Heart right ventricle (tissue), 16 donors: ENCODE measurements around the gene FHIT. TPM values are rescaled to one million over a fixed set of nuclear protein-coding genes. Genes with fewer than 3 reads are reported as not detected.

Source experiments
- ATAC-seq, 8 donors: fragments of 200-7000 bp; cut with Tn5 transposase; one replicate each; pipeline ENCODE4 v1.9.1; 2020; ENCODE audit warnings: mild to moderate bottlenecking in 8 of 8, moderate library complexity in 8 of 8, moderate number of reproducible peaks in 1 of 8
- DNase-seq, 2 donors: peaks; one replicate each; pipeline ENCODE4 v3.0.0-alpha.2; 2020
- H3K27ac ChIP-seq, 10 donors: fragments of 200-600 bp; sonication (generic) in 2 of 10; one replicate each; pipeline versions ENCODE4 v1.5.0 to v1.8.0; 2020 to 2022; ENCODE audit warnings: mild to moderate bottlenecking in 3 of 10
- H3K27me3 ChIP-seq, 7 donors: fragments of 200-600 bp; one replicate each; pipeline ENCODE4 v1.8.0; 2021 to 2022; ENCODE audit warnings: mild to moderate bottlenecking in 2 of 7
- H3K36me3 ChIP-seq, 9 donors: fragments of 200-600 bp; sonication (generic) in 1 of 9; one replicate each; pipeline versions ENCODE4 v1.5.0 to v1.8.0; 2020 to 2022; ENCODE audit warnings: mild to moderate bottlenecking in 2 of 9
- H3K4me1 ChIP-seq, 9 donors: fragments of 200-600 bp; sonication (generic) in 1 of 9; one replicate each; pipeline versions ENCODE4 v1.5.0 to v1.8.0; 2020 to 2022; ENCODE audit warnings: mild to moderate bottlenecking in 4 of 9
- H3K4me3 ChIP-seq, 10 donors: fragments of 200-600 bp; sonication (generic) in 2 of 10; one replicate each; pipeline versions ENCODE4 v1.5.0 to v1.8.0; 2020 to 2022; ENCODE audit warnings: mild to moderate bottlenecking in 7 of 10, moderate library complexity in 2 of 10
- H3K9me3 ChIP-seq, 11 donors: fragments of 200-600 bp in 10 of 11; sonication (generic) in 2 of 11; one replicate each; pipeline versions ENCODE4 v1.5.0 to v1.8.0; 2013 to 2022; ENCODE audit warnings: mild to moderate bottlenecking in 2 of 11, control low read depth in 1 of 11, moderate library complexity in 1 of 11
- WGBS, 2 donors: extraction: QIAGEN DNeasy Blood & Tissue Kit; methylation state at CpG; one replicate each; pipeline ENCODE4 v1.1.7; 2013; ENCODE audit warnings: inconsistent platforms in 1 of 2; 5-methylcytosine and 5-hydroxymethylcytosine counted together
- intact Hi-C, 10 donors: fragments of 100-400 bp; cut with DNase I; formaldehyde crosslinking; loops; one replicate each; pipeline versions ENCODE4 v1.11.1 to v1.14.2; 2022
- polyA plus RNA-seq, 2 donors: library from polyadenylated mRNA; stranded (reverse); fragments of 200-250 nt; gene quantifications; one replicate each; pipeline ENCODE4 v1.2.3, GENCODE V29; 2013
- total RNA-seq, 10 donors: library from RNA; stranded (reverse); fragmentation: NEBNext Ultra II Directional in 3 of 10; extraction: Animal tissue kit (Norgen Biotek cat#: 25700) in 3 of 10; gene quantifications; one replicate each; pipeline versions ENCODE4 v1.2.1 to v1.2.4, GENCODE V29; 2021 to 2023
- TF ChIP-seq, protein P1 (sequence below), 9 donors: fragments of 200-600 bp; sonication (generic) in 2 of 9; IDR thresholded peaks; one replicate each; pipeline versions ENCODE4 v1.5.0 to v1.8.0; 2021 to 2022; ENCODE audit warnings: antibody characterized with exemption in 9 of 9, mild to moderate bottlenecking in 5 of 9, moderate library complexity in 1 of 9
- donor health status: Arrhythmogenic right ventricular cardiomyopathy.
- donor health status: ischemic (EF 13 %, LVEDD 7.1; RV severe dilation, severe dysfunction).
- donor health status: healthy with polysubstance abuse.
- donor health status: DM: no; HTN: yes; CAD: no.
- donor health status: DM: no; HTN: no; CAD: no.
- donor health status: ischemic (EF 25% LVEDD 6.9; RV normal size, moderate dysfunction).
- donor health status: ischemic (EF 25% LVEDD 5.7; RV mildly dilated, moderate dysfunction).
- donor health status: healthy.
- donor health status: DM: yes; HTN: yes; CAD: no.
- donor health status: Ischemic cardiomyopathy.
- donor health status: ischemic (EF 35%, LVEDD 5.7; RV mildly dilated, moderate dysfunction).
- donor health status: nonischemic (EF 11% LVEDD 7.7; RV severe dilation, severe dysfunction).
- donor health status: DM: yes; HTN: yes; CAD: no.
- donor health status: PGD.
- donor health status: ischemic (EF 29% LVEDD 5.4; RV normal size, mild dysfunction).
- donor health status: nonischemic (EF 23%, LVEDD 6.1; RV moderate dilation, normal function).

Gene FHIT
- total and polyA plus RNA-seq, 12 donors, result 4.7 to 25.5 (median 18.3) TPM

DNA sequence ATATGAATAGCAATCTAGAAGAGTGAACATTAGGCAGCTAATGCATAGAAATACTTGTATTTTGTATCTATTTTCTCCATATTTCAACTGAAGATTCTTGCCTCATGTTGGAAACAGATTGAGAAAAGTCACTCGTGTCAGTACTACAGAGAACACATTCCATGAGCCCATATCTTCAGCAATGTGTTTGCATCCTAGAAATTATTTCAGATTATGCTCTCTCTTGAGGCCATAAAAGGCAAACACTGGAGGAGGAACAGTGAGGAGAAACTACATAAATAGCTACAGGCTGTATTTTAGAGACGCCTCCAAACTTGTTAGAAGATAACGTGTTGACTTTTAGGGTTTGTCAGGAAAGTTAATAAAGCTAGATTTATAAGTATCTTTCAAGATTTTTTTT is 906.9 kb downstream of the FHIT start:
- H3K36me3 ChIP-seq, result no peaks in the 10 kb centered on the region
- ATAC-seq, result no peak
- 42 to 57% methylated on average over 3 of the region's 3 CpGs for WGBS, 2 donors
- no peak overlapping the region for H3K4me3 ChIP-seq
- no peaks in the 10 kb centered on the region for H3K4me1 ChIP-seq
- TF ChIP-seq, protein P1, sequence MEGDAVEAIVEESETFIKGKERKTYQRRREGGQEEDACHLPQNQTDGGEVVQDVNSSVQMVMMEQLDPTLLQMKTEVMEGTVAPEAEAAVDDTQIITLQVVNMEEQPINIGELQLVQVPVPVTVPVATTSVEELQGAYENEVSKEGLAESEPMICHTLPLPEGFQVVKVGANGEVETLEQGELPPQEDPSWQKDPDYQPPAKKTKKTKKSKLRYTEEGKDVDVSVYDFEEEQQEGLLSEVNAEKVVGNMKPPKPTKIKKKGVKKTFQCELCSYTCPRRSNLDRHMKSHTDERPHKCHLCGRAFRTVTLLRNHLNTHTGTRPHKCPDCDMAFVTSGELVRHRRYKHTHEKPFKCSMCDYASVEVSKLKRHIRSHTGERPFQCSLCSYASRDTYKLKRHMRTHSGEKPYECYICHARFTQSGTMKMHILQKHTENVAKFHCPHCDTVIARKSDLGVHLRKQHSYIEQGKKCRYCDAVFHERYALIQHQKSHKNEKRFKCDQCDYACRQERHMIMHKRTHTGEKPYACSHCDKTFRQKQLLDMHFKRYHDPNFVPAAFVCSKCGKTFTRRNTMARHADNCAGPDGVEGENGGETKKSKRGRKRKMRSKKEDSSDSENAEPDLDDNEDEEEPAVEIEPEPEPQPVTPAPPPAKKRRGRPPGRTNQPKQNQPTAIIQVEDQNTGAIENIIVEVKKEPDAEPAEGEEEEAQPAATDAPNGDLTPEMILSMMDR (IDR thresholded peaks at IDR 0.05), result no peak
- no peaks in the 10 kb centered on the region for H3K27me3 ChIP-seq
- no peaks in the 10 kb centered on the region for H3K9me3 ChIP-seq
- intact Hi-C loops, result no loop called here
- no peak overlapping the region for H3K27ac ChIP-seq
- DNase-seq, result no peak

DNA sequence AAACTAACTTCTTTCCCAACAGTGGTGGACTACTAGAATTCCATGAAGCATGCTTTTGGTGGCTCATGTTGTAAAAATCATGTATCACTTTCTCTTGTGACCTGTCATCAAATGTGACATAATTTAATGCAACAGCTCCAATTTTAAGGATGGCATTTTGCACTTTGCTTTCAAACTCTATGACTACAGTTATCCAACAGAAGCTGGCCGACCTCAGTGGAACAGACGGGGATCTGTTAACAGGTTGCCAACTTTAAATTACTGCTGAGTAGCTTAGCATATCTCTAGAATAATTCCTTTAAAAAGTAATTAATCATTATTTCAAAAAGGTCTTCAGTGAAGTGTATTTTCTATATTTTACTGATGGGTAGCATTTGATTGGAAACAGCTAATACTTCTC is 907.4 kb downstream of the FHIT start:
- TF ChIP-seq, protein P1 (IDR thresholded peaks at IDR 0.05), result no peak
- ATAC-seq, result no peak

DNA sequence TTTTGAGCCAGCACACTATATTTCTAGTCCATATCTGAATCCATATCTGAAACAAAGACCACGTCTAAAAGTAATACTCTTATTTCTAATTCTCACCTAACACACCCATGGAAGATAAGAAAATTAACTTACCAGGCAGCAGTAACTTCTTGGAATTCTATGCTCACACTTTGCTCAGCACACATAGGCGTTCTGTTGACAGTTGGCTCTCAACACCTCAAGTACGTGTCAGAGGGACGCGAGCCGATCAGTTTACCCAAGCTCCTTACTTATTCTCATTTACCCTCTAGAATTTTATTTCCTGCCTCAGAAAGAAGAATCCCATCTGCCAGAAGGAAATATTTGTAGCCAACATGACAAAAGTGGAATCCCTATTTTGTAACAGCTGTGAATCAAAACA is 911.9 kb downstream of the FHIT start:
- no peaks in the 10 kb centered on the region for H3K4me1 ChIP-seq
- no peak for ATAC-seq
- H3K36me3 ChIP-seq, result no peaks in the 10 kb centered on the region
- H3K27ac ChIP-seq, result no peak overlapping the region
- H3K27me3 ChIP-seq, result no peaks in the 10 kb centered on the region
- intact Hi-C loops, result no loop called here
- TF ChIP-seq, protein P1 (IDR thresholded peaks at IDR 0.05), result no peak
- H3K4me3 ChIP-seq, result no peak overlapping the region
- H3K9me3 ChIP-seq, result no peaks in the 10 kb centered on the region
- no peak for DNase-seq
- 23 to 40% methylated on average over 6 of the region's 6 CpGs for WGBS, 2 donors

More for the DNA sequence above, 907.4 kb downstream of the FHIT start:
- no peak for DNase-seq
- no peaks in the 10 kb centered on the region for H3K9me3 ChIP-seq
- H3K4me1 ChIP-seq, result no peaks in the 10 kb centered on the region
- H3K27me3 ChIP-seq, result no peaks in the 10 kb centered on the region
- no peak overlapping the region for H3K4me3 ChIP-seq
- 78 to 79% methylated on average over 2 of the region's 2 CpGs for WGBS, 2 donors
- intact Hi-C loops, result no loop called here
- no peak overlapping the region for H3K27ac ChIP-seq
- H3K36me3 ChIP-seq, result no peaks in the 10 kb centered on the region

DNA sequence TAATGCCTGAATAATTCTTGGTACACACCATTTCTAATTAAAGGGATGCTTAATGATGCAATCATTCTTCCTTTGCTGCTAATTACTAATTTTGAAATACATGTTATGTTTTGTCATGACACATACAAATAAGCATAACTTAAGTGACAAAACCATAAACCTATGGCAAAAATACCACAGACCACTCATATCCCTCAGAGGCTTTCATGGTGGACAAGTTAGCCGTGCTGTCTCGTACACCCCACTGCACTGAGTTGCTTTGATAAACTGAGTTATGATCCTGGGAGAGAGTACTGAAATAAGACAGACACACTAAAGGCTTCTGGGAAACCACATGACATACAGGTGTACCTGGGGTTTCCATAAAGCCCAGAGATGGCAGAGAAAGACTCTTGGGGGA is 913.8 kb downstream of the FHIT start:
- Histone ChIP-seq H3K4me1 (no peaks in the 10 kb centered on the region), H3K27ac (no peak overlapping the region), H3K27me3 (no peaks in the 10 kb centered on the region), H3K36me3 (no peaks in the 10 kb centered on the region), H3K4me3 (no peak overlapping the region), H3K9me3 (no peaks in the 10 kb centered on the region)
- ATAC-seq (no peak), DNase-seq (no peak)
- intact Hi-C loops, result no loop called here
- TF ChIP-seq, protein P1 (IDR thresholded peaks at IDR 0.05), result no peak
- 94 to 95% methylated on average over 2 of the region's 2 CpGs for WGBS, 2 donors

DNA sequence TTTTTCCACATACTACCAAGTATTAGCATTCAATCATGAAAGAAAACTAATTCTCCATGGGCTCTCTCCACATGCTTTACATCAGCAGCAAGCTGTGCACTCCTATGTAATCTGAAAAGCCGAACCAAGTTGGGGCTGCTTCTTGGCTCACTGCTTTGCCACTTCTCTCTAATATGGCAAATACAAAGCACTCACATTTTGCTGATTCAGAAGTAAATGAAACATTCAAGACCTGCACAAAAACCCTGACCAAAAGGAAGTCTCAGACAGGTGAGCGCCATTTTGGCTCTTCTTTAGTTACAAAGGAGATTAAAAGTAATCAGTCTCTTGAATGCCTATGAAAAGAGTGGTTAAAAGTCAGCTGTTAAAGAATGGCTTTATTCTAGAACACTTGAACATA is 915.2 kb downstream of the FHIT start:
- TF ChIP-seq, protein P1 (IDR thresholded peaks at IDR 0.05), result no peak
- Histone ChIP-seq H3K36me3 (no peaks in the 10 kb centered on the region), H3K9me3 (no peaks in the 10 kb centered on the region), H3K4me1 (no peaks in the 10 kb centered on the region), H3K4me3 (no peak overlapping the region), H3K27ac (no peak overlapping the region), H3K27me3 (no peaks in the 10 kb centered on the region)
- WGBS, 2 donors, result 71 to 90% methylated on average over 2 of the region's 2 CpGs
- no peak for ATAC-seq
- intact Hi-C loops, result no loop called here
- DNase-seq, result no peak
